ENCODE measurements around the gene AGPAT2.

Gene AGPAT2

DNA sequence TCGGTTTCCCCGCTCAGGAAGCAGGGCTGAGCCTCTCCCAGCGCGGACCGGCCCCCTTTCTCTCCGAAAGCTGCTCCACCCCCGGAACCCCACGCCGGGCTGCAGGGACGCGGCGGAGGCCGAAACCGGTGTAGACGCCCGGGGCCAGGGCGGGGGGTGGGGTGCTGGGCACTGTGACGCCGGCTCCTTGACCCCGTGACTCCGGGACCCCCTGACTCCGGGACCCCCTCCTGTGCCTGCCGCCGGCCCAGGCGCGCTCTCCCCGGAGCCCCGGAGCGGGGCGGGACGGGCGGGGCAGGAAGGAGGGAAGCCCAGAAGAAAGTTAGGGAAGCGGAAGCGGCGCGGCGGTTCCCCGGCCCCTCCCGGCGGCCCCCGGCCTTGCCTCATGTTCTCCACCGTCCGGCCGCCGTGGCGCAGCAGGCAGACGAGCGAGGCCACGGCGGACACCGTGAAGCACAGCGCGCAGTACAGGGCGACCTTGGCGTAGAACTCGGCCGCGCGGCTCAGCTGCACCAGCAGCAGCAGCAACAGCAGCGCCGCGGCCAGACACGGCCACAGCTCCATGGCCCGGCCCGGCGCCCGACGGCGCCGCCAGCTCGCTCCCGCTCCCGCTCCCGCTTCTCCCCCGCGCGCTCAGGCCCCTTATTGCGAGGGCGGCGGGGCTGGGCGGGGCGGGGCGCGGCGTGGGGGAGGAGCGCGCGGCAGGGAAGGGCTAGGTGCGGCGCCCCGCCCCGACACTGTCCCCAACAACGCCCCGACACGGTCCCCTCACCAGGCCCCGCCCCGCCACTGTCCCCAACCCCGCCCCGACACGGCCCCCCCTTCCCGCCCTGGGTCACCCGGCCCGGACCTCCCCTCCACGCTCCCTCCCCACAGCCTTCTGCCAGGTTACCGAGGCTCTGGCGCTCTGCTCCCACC lies at the start of gene AGPAT2:
Gene AGPAT2, minus strand, starts transcription at position 664 of the 918 bp plus-strand sequence. Its CDS starts 100 bp downstream, at position 564.
- peak; percentile 87 for DNase-seq (ENCODE audit: low spot score)

GRCh38 chr9:136735812-136736480 lies 48.7 kb upstream of the AGPAT2 start:
- DNase-seq (ENCODE audit: low spot score): no peak

- no peak for DNase-seq (ENCODE audit: low spot score)
Measured at GRCh38 chr9:136734837-136735496, 47.7 kb upstream of the AGPAT2 start.

- no peak for DNase-seq (ENCODE audit: low spot score)
Measured at GRCh38 chr9:136733611-136734010, 46.4 kb upstream of the AGPAT2 start.

- DNase-seq (ENCODE audit: low spot score): no peak
Measured at GRCh38 chr9:136732444-136733178, 45.4 kb upstream of the AGPAT2 start.

DNA sequence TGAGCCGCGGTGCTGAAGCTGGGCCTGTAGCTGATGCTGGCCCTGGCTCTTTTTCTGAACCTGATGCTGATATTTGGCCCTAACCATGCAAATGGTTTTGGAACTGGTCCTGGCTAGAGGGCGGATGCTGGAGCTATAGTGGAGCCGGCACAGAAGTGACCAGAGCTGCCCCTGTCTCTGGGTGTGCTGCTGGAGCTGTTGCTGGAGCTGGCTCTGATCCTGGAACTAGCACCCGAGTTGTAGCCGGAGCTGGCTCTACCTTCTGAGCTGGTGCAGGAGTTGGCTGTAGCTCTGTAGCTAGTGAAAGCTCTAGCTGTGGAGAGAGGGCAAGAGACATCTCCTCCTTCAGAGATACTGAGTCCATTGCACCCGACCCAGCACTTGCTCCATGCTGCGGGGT lies 42.7 kb upstream of the AGPAT2 start:
- DNase-seq (ENCODE audit: low spot score): no peak

DNA sequence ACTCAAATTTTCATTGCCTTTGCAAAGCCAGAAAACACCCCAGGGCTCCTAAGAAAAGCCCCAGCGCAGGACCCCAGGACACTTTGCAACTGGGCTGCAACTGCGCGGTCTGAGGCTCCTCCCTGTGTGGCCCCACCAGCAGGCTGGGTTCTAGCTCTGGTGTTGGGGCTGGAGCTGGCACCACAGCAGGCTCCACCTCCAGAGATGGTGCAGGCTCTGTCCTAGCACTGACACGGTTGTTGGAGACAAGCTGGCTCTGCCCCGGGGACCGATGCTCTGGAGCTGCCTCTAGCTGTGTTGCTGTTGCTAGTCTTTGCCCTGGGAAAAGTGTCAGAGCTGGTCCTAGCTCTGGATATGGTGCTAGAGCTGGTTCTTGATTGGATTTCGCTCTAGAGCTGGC lies 41.9 kb upstream of the AGPAT2 start:
- no peak for DNase-seq (ENCODE audit: low spot score)

DNA sequence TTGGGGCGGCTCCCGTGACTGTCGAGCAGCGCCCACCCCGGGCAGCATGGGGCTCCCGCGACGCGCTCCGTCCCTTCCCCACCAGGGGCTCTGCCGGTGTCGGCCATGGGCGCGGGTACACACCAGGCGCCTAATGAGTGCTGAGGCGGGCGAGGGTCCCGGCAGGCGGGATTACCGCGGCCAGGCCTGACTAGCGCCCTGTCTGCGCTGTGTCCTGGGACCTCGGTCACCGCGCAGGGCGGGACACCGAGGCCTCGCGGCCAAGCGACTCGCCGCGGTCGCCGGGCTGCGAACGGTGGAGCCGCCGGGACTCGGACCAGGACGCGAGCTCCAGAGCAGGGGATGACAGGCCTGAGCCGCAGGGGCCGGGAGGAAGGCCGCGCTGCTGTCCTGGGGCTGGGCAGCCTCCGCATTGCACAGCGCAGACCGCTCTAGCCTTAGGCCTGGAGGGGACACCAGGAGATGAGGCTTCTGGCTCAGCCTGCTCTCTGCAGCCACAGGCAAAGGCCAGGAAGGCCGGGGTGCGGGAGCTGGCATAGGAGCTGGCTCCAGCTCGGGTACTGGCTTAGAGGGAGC lies 41.4 kb upstream of the AGPAT2 start:
- peak; percentile 72 for DNase-seq (ENCODE audit: low spot score)

GRCh38 chr9:136728080-136728547 lies 40.9 kb upstream of the AGPAT2 start:
- DNase-seq (ENCODE audit: low spot score): peak; percentile 97

DNA sequence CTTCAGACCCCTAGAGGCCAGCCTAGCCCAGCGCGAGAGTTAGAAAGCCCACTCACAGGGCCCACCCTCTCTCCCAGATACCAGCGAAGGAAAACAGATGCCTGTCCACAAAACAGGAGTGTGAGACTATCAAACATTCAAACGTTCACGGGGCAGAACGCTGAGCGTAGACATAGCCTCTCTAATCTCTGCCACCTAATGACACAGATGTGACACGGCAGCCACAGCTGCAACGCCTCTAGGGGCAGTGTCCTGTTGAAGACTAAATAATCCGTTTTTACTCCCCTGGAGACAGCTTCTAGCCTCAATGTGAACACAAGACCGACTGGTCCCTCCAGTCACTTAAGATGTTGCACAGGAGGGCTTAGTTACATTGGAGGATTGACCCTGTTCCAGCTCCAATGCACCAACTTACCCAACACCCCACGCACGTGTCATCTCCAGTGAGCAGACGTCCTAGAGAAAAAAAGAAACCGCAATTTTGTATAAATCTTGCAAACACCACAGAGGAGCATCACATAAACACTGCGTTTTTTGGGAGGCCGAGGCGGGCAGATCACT lies 39.5 kb upstream of the AGPAT2 start:
- DNase-seq (ENCODE audit: low spot score): no peak

- DNase-seq (ENCODE audit: low spot score): no peak
Measured at GRCh38 chr9:136726118-136726517, 38.9 kb upstream of the AGPAT2 start.

DNA sequence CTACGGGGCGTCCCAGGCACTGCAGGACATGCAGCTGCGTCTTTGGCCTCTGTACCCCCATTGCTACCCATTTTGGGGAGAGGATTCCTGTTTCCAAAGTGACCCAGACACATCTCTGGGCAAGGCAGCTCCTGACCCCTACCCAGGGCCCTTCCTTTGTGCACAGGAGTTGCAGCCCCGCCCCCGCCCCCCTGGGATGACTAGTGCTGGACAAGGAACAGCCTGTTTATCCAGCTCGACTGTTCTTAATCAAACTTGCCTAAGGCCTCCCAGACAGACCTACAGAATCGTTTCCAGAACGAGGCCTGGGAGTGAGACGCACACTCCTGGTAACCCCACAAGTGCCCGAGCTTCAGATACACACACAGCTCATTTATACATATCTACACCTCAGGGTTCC lies 38.4 kb upstream of the AGPAT2 start:
- DNase-seq (ENCODE audit: low spot score): no peak

- no peak for DNase-seq (ENCODE audit: low spot score)
Measured at GRCh38 chr9:136724772-136725171, 37.5 kb upstream of the AGPAT2 start.

DNA sequence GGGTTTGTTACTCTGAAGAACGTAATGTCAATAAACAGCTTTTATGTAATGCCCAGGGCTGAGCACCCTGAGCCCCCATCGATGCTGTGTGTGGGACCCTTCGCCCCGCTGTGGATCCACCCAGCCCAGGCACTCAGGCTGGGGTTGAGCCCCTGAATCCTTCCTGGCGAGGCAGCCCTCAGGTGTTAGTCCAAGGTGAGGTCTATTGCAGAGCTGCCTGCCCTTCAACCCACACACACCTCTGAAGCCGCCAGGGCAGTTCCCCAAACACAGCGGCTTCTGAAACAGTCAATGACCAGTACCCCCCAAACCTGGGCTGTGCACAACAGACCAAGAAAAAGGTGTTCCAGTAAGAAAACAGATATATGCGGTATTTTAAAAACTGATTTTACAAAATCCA lies 36.7 kb upstream of the AGPAT2 start:
- DNase-seq (ENCODE audit: low spot score): no peak

DNA sequence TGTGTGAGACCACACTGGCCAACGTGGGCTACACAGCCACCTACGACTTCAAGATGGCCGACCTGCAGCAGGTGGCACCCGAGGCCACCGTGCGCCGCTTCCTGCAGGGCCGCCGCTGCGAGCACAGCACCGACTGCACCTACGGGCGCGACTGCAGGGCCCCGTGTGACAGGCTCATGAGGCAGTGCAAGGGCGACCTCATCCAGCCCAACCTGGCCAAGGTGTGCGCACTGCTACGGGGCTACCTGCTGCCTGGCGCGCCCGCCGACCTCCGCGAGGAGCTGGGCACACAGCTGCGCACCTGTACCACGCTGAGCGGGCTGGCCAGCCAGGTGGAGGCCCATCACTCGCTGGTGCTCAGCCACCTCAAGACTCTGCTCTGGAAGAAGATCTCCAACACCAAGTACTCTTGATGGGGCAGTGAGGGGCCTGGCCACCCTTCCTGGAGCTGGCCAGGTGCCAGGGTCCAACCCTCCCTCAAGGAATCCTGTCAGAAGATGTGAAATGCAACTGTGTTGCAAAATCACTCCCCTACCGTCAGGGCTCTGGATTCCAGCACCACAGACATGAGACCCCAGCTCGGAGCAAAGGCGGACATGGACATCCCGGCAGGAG lies 36.2 kb upstream of the AGPAT2 start:
- no peak for DNase-seq (ENCODE audit: low spot score)

DNA sequence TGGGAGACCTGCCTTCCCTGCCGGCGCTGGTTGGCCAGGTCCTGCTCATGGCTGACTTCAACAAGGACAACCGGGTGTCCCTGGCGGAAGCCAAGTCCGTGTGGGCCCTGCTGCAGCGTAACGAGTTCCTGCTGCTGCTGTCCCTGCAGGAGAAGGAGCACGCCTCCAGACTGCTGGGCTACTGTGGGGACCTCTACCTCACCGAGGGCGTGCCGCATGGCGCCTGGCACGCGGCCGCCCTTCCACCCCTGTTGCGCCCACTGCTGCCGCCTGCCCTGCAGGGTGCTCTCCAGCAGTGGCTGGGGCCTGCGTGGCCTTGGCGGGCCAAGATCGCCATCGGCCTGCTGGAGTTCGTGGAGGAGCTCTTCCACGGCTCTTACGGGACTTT lies 35.7 kb upstream of the AGPAT2 start:
- no peak for DNase-seq (ENCODE audit: low spot score)

- no peak for DNase-seq (ENCODE audit: low spot score)
Measured at GRCh38 chr9:136722093-136722968, 35.1 kb upstream of the AGPAT2 start.

- DNase-seq (ENCODE audit: low spot score): no peak
Measured at GRCh38 chr9:136721339-136722092, 34.3 kb upstream of the AGPAT2 start.

DNA sequence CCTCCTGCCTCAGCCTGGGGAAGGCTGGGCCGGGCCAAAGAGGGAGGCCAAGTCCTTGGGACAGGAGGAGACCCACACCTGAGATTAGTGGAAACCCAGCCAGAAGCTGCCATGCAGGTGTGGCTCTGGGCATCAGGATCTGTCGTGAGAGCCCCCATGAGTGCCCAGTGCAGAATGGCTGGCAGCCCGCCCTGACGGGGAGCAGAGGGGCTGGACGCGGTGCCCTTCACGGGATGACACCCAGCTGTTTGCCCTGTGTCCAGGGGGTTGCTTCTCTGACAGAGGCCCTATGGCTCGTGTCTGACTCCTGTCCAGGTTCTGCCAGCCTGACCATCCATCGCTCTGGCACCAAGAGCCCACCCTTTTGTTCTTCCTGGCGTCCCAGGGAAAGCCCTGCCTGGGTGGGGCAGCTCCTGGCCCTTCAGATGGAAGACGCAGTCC lies 33.7 kb upstream of the AGPAT2 start:
- DNase-seq (ENCODE audit: low spot score): no peak
